ENCODE results near the gene TSN. TPM values are rescaled to one million over a fixed set of nuclear protein-coding genes. Genes with fewer than 3 reads are reported as not detected.
A peak's percentile ranks its signal among the peaks of the same experiment; 100 is the strongest.

The TSN gene
- total and polyA plus RNA-seq, 2 donors: 34.6 to 58.8 TPM

GRCh38 chr2:121768143-121768755, 12.8 kb downstream of the TSN start:
- 86% methylated on average over 5 of the region's 5 CpGs for WGBS
- Histone ChIP-seq H3K4me1 (ENCODE audit: insufficient read depth) (no peaks in the 10 kb centered on the region), H3K36me3 (ENCODE audit: insufficient read depth) (peaks cover 6% of the 10 kb centered on the region), H3K27ac (ENCODE audit: low read depth) (no peak overlapping the region), H3K4me3 (ENCODE audit: low read depth, low read length) (no peak overlapping the region)
- DNase-seq (ENCODE audit: extremely low spot score): no peak

- Histone ChIP-seq H3K27ac (ENCODE audit: low read depth) (no peak overlapping the region), H3K36me3 (ENCODE audit: insufficient read depth) (no peaks in the 10 kb centered on the region), H3K4me3 (ENCODE audit: low read depth, low read length) (no peak overlapping the region), H3K4me1 (ENCODE audit: insufficient read depth) (no peaks in the 10 kb centered on the region)
- 46% methylated on average over 6 of the region's 6 CpGs for WGBS
- DNase-seq (ENCODE audit: extremely low spot score): no peak
These were observed 16.7 kb downstream of the TSN start for GRCh38 chr2:121771976-121772742.

- no peak overlapping the region for H3K27ac ChIP-seq (ENCODE audit: low read depth)
- WGBS: 89% methylated on average over 13 of the region's 13 CpGs
- no peaks in the 10 kb centered on the region for H3K36me3 ChIP-seq (ENCODE audit: insufficient read depth)
- no peaks in the 10 kb centered on the region for H3K4me1 ChIP-seq (ENCODE audit: insufficient read depth)
- H3K4me3 ChIP-seq (ENCODE audit: low read depth, low read length): no peak overlapping the region
- DNase-seq (ENCODE audit: extremely low spot score): no peak
These were observed 18.8 kb downstream of the TSN start for GRCh38 chr2:121774235-121774634.

GRCh38 chr2:121776361-121776760, 20.9 kb downstream of the TSN start:
- no peaks in the 10 kb centered on the region for H3K4me1 ChIP-seq (ENCODE audit: insufficient read depth)
- no peak overlapping the region for H3K4me3 ChIP-seq (ENCODE audit: low read depth, low read length)
- no peaks in the 10 kb centered on the region for H3K36me3 ChIP-seq (ENCODE audit: insufficient read depth)
- 85% methylated on average over 3 of the region's 3 CpGs for WGBS
- no peak overlapping the region for H3K27ac ChIP-seq (ENCODE audit: low read depth)
- no peak for DNase-seq (ENCODE audit: extremely low spot score)

GRCh38 chr2:121776885-121777698, 21.6 kb downstream of the TSN start:
- H3K36me3 ChIP-seq (ENCODE audit: insufficient read depth): no peaks in the 10 kb centered on the region
- 29% methylated on average over 12 of the region's 12 CpGs for WGBS
- no peak for DNase-seq (ENCODE audit: extremely low spot score)

GRCh38 chr2:121777699-121778058, 22.2 kb downstream of the TSN start:
- H3K27ac ChIP-seq (ENCODE audit: low read depth): no peak overlapping the region
- 52% methylated on average over 1 of the region's 1 CpG for WGBS
- no peaks in the 10 kb centered on the region for H3K36me3 ChIP-seq (ENCODE audit: insufficient read depth)
- H3K4me3 ChIP-seq (ENCODE audit: low read depth, low read length): no peak overlapping the region
- H3K4me1 ChIP-seq (ENCODE audit: insufficient read depth): no peaks in the 10 kb centered on the region
- peak; percentile 41 for DNase-seq (ENCODE audit: extremely low spot score)

More at GRCh38 chr2:121776885-121777698, 21.6 kb downstream of the TSN start:
- H3K4me3 ChIP-seq (ENCODE audit: low read depth, low read length): no peak overlapping the region
- no peak overlapping the region for H3K27ac ChIP-seq (ENCODE audit: low read depth)
- H3K4me1 ChIP-seq (ENCODE audit: insufficient read depth): no peaks in the 10 kb centered on the region

- WGBS: 80% methylated on average over 7 of the region's 7 CpGs
- H3K27ac ChIP-seq (ENCODE audit: low read depth): no peak overlapping the region
These were observed 23.5 kb downstream of the TSN start for GRCh38 chr2:121778741-121779487.

GRCh38 chr2:121783180-121783579, 27.7 kb downstream of the TSN start:
- DNase-seq (ENCODE audit: extremely low spot score): no peak
- Histone ChIP-seq H3K4me3 (ENCODE audit: low read depth, low read length) (no peak overlapping the region), H3K27ac (ENCODE audit: low read depth) (no peak overlapping the region), H3K4me1 (ENCODE audit: insufficient read depth) (no peaks in the 10 kb centered on the region), H3K36me3 (ENCODE audit: insufficient read depth) (no peaks in the 10 kb centered on the region)
- 48% methylated on average over 2 of the region's 2 CpGs for WGBS

More at GRCh38 chr2:121778741-121779487, 23.5 kb downstream of the TSN start:
- Histone ChIP-seq H3K36me3 (ENCODE audit: insufficient read depth) (no peaks in the 10 kb centered on the region), H3K4me1 (ENCODE audit: insufficient read depth) (no peaks in the 10 kb centered on the region), H3K4me3 (ENCODE audit: low read depth, low read length) (no peak overlapping the region)
- DNase-seq (ENCODE audit: extremely low spot score): no peak

GRCh38 chr2:121788685-121789084, 33.2 kb downstream of the TSN start:
- Histone ChIP-seq H3K36me3 (ENCODE audit: insufficient read depth) (no peaks in the 10 kb centered on the region), H3K4me1 (ENCODE audit: insufficient read depth) (no peaks in the 10 kb centered on the region), H3K27ac (ENCODE audit: low read depth) (no peak overlapping the region), H3K4me3 (ENCODE audit: low read depth, low read length) (no peak overlapping the region)
- DNase-seq (ENCODE audit: extremely low spot score): no peak
- WGBS: 96% methylated on average over 1 of the region's 1 CpG

GRCh38 chr2:121790276-121790956, 35.0 kb downstream of the TSN start:
- Histone ChIP-seq H3K4me1 (ENCODE audit: insufficient read depth) (no peaks in the 10 kb centered on the region), H3K4me3 (ENCODE audit: low read depth, low read length) (no peak overlapping the region), H3K36me3 (ENCODE audit: insufficient read depth) (no peaks in the 10 kb centered on the region), H3K27ac (ENCODE audit: low read depth) (no peak overlapping the region)
- 76% methylated on average over 5 of the region's 5 CpGs for WGBS
- DNase-seq (ENCODE audit: extremely low spot score): no peak

GRCh38 chr2:121791290-121791689, 35.8 kb downstream of the TSN start:
- H3K36me3 ChIP-seq (ENCODE audit: insufficient read depth): no peaks in the 10 kb centered on the region
- no peak overlapping the region for H3K27ac ChIP-seq (ENCODE audit: low read depth)
- no peak for DNase-seq (ENCODE audit: extremely low spot score)
- H3K4me1 ChIP-seq (ENCODE audit: insufficient read depth): no peaks in the 10 kb centered on the region
- WGBS: 65% methylated on average over 3 of the region's 3 CpGs
- no peak overlapping the region for H3K4me3 ChIP-seq (ENCODE audit: low read depth, low read length)

- Histone ChIP-seq H3K4me1 (ENCODE audit: insufficient read depth) (no peaks in the 10 kb centered on the region), H3K4me3 (ENCODE audit: low read depth, low read length) (no peak overlapping the region), H3K36me3 (ENCODE audit: insufficient read depth) (no peaks in the 10 kb centered on the region), H3K27ac (ENCODE audit: low read depth) (no peak overlapping the region)
- 23% methylated on average over 6 of the region's 6 CpGs for WGBS
- DNase-seq (ENCODE audit: extremely low spot score): no peak
These were observed 36.4 kb downstream of the TSN start for GRCh38 chr2:121791801-121792221.

GRCh38 chr2:121793816-121794215, 38.4 kb downstream of the TSN start:
- Histone ChIP-seq H3K4me1 (ENCODE audit: insufficient read depth) (no peaks in the 10 kb centered on the region), H3K4me3 (ENCODE audit: low read depth, low read length) (no peak overlapping the region), H3K36me3 (ENCODE audit: insufficient read depth) (no peaks in the 10 kb centered on the region), H3K27ac (ENCODE audit: low read depth) (no peak overlapping the region)
- 83% methylated on average over 3 of the region's 3 CpGs for WGBS
- DNase-seq (ENCODE audit: extremely low spot score): no peak
